ENCODE measurements around the gene MITF.

Gene MITF

GRCh38 chr3:69833591-69833990 is 94.3 kb downstream of the MITF start:
- no peaks in the 10 kb centered on the region for H3K36me3 Mint-ChIP-seq (ENCODE audit: low read depth)
- H3K4me3 Mint-ChIP-seq, result no peak overlapping the region
- peaks cover 22% of the 10 kb centered on the region for H3K9me3 Mint-ChIP-seq
- H3K4me1 Mint-ChIP-seq (ENCODE audit: low read depth), result no peaks in the 10 kb centered on the region
- H3K27me3 Mint-ChIP-seq (ENCODE audit: low read depth), result no peaks in the 10 kb centered on the region
- DNase-seq (ENCODE audit: low spot score), result no peak
- no peak overlapping the region for H3K27ac Mint-ChIP-seq

- H3K27ac Mint-ChIP-seq, result no peak overlapping the region
- no peaks in the 10 kb centered on the region for H3K4me1 Mint-ChIP-seq (ENCODE audit: low read depth)
- H3K36me3 Mint-ChIP-seq (ENCODE audit: low read depth), result no peaks in the 10 kb centered on the region
- no peak for DNase-seq (ENCODE audit: low spot score)
- no peaks in the 10 kb centered on the region for H3K27me3 Mint-ChIP-seq (ENCODE audit: low read depth)
- H3K9me3 Mint-ChIP-seq, result peaks cover 17% of the 10 kb centered on the region
- H3K4me3 Mint-ChIP-seq, result no peak overlapping the region
Observed at GRCh38 chr3:69838217-69838616, 99.0 kb downstream of the MITF start.

DNA sequence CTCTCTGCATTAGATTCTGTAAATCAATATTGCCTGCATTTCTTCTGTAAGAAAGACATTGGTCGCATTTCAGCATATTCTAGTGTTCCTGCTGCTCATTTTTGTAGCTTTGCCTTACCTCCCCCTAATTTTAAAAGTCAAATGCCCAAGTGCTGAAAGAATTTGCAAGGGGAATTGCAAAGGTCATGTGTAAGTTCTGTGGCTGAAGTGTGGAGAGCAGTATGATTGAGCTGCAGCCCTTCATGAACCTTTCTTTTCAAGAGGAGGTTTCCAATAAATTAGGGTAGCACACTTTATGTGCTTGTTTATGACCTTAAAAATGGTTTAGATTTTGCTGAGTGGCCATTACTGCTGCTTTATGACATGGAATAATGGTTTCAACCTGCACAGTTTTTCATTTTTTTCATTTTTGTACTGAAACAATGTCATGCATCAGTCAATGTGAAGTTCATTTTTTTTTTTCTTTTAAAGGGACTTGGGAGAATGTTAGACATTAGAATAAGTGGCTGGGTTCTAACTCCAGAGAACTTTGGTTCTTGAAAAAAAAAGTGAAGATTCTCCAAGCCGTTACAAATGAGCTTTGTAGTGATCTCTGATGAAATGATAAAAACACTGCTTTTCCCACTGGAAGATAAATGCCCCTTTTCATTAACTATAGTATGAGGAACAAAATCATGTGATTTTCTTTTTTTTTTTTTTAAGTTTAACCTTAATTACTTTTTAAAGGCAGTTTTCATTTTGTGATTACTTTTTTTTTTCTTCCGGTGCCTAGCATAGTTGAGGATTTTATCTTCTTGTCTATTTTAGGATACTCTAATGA is 99.6 kb downstream of the MITF start:
- Mint-ChIP-seq H3K4me3 (no peak overlapping the region), H3K9me3 (peaks cover 11% of the 10 kb centered on the region), H3K27ac (no peak overlapping the region), H3K27me3 (ENCODE audit: low read depth) (no peaks in the 10 kb centered on the region), H3K4me1 (ENCODE audit: low read depth) (no peaks in the 10 kb centered on the region), H3K36me3 (ENCODE audit: low read depth) (no peaks in the 10 kb centered on the region)
- no peak for DNase-seq (ENCODE audit: low spot score)

- Mint-ChIP-seq H3K4me1 (ENCODE audit: low read depth) (no peaks in the 10 kb centered on the region), H3K36me3 (ENCODE audit: low read depth) (no peaks in the 10 kb centered on the region), H3K9me3 (no peaks in the 10 kb centered on the region), H3K27ac (no peak overlapping the region), H3K4me3 (no peak overlapping the region), H3K27me3 (ENCODE audit: low read depth) (no peaks in the 10 kb centered on the region)
- DNase-seq (ENCODE audit: low spot score), result no peak
Observed at GRCh38 chr3:69842351-69842750, 103.1 kb downstream of the MITF start.

GRCh38 chr3:69842789-69843188 is 103.5 kb downstream of the MITF start:
- H3K9me3 Mint-ChIP-seq, result no peaks in the 10 kb centered on the region
- H3K36me3 Mint-ChIP-seq (ENCODE audit: low read depth), result no peaks in the 10 kb centered on the region
- no peak overlapping the region for H3K27ac Mint-ChIP-seq
- H3K4me3 Mint-ChIP-seq, result no peak overlapping the region
- H3K27me3 Mint-ChIP-seq (ENCODE audit: low read depth), result no peaks in the 10 kb centered on the region
- no peak for DNase-seq (ENCODE audit: low spot score)
- no peaks in the 10 kb centered on the region for H3K4me1 Mint-ChIP-seq (ENCODE audit: low read depth)

DNA sequence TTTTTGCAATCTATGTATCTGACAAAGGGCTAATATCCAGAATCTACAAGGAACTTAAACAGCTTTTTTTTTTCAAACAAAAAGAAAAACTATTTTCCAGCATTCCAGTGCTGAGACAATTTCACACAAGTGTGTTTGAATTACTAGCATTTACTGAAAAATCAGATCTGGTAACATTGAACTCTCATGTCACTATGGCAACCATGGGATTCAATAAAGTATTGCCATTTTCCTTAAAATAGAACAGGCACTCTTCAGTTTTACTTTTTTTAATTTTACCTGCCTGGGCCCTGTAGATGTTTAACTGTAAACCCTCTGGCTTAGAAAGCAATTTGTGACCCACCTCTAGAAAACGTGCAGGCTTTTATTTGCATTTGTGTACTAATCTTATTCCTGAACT is 105.4 kb downstream of the MITF start:
- Mint-ChIP-seq H3K9me3 (no peaks in the 10 kb centered on the region), H3K27ac (no peak overlapping the region), H3K4me3 (no peak overlapping the region), H3K36me3 (ENCODE audit: low read depth) (no peaks in the 10 kb centered on the region), H3K4me1 (ENCODE audit: low read depth) (no peaks in the 10 kb centered on the region), H3K27me3 (ENCODE audit: low read depth) (no peaks in the 10 kb centered on the region)
- no peak for DNase-seq (ENCODE audit: low spot score)

DNA sequence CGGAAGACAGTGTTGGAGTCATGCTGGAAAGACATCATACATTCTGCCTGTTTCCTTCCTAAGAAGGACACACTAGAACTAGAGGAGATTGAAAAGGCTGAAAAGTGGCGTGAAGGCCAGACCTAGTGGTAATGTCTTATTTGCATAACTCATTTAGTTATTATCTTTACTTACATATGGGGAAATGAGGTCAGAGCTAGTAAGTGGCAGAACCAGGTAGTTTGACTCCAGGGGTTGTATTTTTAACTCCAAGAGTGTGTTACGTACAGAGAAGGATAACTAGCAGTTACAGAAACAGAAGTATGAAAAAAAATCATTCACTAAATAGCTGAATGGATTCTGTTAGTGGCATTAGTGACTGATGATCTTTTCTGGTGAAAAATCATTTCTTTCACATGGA is 108.0 kb downstream of the MITF start:
- Mint-ChIP-seq H3K4me1 (ENCODE audit: low read depth) (no peaks in the 10 kb centered on the region), H3K36me3 (ENCODE audit: low read depth) (no peaks in the 10 kb centered on the region), H3K4me3 (no peak overlapping the region), H3K27ac (no peak overlapping the region), H3K27me3 (ENCODE audit: low read depth) (no peaks in the 10 kb centered on the region), H3K9me3 (no peaks in the 10 kb centered on the region)
- no peak for DNase-seq (ENCODE audit: low spot score)

GRCh38 chr3:69848113-69848512 is 108.8 kb downstream of the MITF start:
- Mint-ChIP-seq H3K27ac (no peak overlapping the region), H3K36me3 (ENCODE audit: low read depth) (no peaks in the 10 kb centered on the region), H3K9me3 (no peaks in the 10 kb centered on the region), H3K4me3 (no peak overlapping the region), H3K27me3 (ENCODE audit: low read depth) (no peaks in the 10 kb centered on the region), H3K4me1 (ENCODE audit: low read depth) (no peaks in the 10 kb centered on the region)
- DNase-seq (ENCODE audit: low spot score), result no peak

DNA sequence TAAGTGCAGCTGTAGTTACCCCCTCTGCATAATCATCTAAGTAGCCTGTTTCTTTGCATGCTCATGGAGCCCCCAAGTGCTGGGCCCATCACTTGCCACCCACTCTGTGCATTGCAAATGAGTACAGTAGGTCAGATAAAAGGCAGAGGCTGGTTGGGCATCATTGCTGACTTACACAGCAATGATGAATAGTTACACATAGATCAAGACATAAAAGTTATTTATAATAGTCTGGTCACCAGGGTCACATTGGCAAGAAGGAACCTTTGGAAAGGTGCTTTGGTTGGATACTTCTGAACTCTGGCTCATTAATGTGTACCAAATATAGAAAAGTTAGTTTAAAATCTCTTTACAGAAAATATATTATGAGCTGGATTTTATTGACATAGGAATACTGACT is 111.6 kb downstream of the MITF start:
- Mint-ChIP-seq H3K9me3 (no peaks in the 10 kb centered on the region), H3K27me3 (ENCODE audit: low read depth) (no peaks in the 10 kb centered on the region), H3K27ac (no peak overlapping the region), H3K4me1 (ENCODE audit: low read depth) (no peaks in the 10 kb centered on the region), H3K4me3 (no peak overlapping the region), H3K36me3 (ENCODE audit: low read depth) (no peaks in the 10 kb centered on the region)
- DNase-seq (ENCODE audit: low spot score), result no peak

GRCh38 chr3:69853027-69853426 is 113.8 kb downstream of the MITF start:
- H3K4me3 Mint-ChIP-seq, result no peak overlapping the region
- H3K9me3 Mint-ChIP-seq, result no peaks in the 10 kb centered on the region
- H3K4me1 Mint-ChIP-seq (ENCODE audit: low read depth), result no peaks in the 10 kb centered on the region
- no peaks in the 10 kb centered on the region for H3K36me3 Mint-ChIP-seq (ENCODE audit: low read depth)
- no peak for DNase-seq (ENCODE audit: low spot score)
- no peaks in the 10 kb centered on the region for H3K27me3 Mint-ChIP-seq (ENCODE audit: low read depth)
- no peak overlapping the region for H3K27ac Mint-ChIP-seq

DNA sequence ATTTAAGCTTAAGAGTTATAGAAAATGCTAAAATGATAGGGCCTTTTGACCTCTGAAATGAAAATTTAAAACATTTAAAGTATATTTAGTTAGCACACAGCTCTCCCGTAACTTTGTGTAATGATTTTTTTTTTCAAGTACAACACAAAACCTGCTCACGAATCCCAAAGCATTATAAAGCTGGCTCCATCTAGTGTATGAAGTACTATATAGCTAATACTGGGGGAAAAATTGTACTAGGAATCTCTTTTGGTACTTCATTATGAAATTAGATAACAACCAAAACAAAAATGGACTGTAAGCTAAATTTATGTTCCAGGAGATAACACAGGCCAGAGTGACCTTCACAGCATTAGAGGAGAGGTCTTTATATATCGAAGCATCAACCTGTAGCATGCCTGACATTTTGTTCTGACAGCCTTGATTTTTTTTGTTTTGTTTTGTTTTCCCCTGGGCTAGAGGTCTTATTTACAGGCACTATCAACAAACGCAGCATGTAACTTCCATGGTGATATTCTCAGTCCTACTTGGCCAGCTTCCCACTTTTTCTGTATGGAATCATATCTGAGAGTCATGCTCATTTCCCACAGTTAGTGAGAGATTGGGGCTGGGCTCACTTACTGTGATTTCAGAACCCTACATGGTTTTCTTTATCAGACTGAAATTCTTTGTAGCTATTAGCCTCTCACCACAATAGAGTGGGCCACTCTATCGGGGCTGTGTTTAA is 116.3 kb downstream of the MITF start:
- Mint-ChIP-seq H3K4me3 (no peak overlapping the region), H3K4me1 (ENCODE audit: low read depth) (no peaks in the 10 kb centered on the region), H3K27me3 (ENCODE audit: low read depth) (no peaks in the 10 kb centered on the region), H3K36me3 (ENCODE audit: low read depth) (no peaks in the 10 kb centered on the region), H3K27ac (no peak overlapping the region), H3K9me3 (no peaks in the 10 kb centered on the region)
- DNase-seq (ENCODE audit: low spot score), result no peak

DNA sequence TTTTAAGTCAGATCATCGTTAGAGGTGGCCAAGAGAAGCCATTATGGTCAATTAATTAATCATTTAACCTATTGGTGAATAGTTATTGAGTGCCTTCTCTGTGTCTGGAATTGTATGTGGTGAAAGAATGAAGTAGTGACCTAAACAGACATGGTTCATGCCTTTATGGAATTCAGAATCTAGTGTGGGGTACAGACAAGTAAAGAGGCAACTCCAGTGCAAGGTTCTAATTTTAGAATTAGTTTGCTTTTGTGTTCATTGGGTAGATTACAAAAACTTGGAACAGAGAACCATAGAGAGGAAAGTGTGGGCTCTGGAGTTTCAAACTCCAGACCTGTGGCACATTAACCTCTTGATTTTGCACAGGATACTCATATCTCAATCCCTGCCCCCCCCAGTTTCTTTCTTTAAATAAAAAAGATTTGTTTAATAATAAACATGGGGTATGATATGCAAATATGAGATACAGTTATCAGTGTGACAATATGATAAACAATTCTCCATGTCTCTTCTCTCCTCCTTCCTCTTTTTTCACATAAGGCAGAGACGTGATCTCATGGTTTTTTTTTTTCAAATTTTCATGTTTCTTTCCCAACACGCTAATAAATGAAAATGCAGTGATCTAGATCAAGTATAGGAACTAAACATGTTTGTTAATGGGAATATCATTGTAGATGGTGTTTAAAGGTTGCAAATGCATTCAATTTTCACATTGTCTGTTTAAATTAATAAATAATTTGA is 117.9 kb downstream of the MITF start:
- Mint-ChIP-seq H3K36me3 (ENCODE audit: low read depth) (no peaks in the 10 kb centered on the region), H3K4me3 (no peak overlapping the region), H3K4me1 (ENCODE audit: low read depth) (no peaks in the 10 kb centered on the region), H3K9me3 (no peaks in the 10 kb centered on the region), H3K27me3 (ENCODE audit: low read depth) (no peaks in the 10 kb centered on the region), H3K27ac (no peak overlapping the region)
- no peak for DNase-seq (ENCODE audit: low spot score)

DNA sequence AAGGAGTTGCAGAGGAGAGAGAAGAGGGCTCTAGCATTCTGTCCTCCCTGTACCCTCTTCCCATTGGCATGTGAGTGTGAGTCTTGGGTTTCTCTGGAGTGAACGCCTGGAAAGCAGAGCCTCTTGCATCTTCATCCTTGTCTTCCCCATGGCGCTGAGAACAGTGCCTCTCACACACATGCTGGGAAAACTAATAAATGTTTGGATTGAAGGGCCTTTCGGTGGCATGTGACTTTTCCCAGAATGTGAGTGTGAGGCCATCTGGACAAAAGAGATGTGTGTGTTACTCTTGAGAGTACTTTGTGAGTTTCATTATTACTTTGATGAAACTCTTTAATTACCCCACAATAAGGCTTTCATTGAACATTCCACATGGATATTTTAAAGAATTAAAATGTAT is 122.3 kb downstream of the MITF start:
- no peak overlapping the region for H3K4me3 Mint-ChIP-seq
- no peaks in the 10 kb centered on the region for H3K36me3 Mint-ChIP-seq (ENCODE audit: low read depth)
- no peaks in the 10 kb centered on the region for H3K27me3 Mint-ChIP-seq (ENCODE audit: low read depth)

GRCh38 chr3:69864141-69864540 is 124.9 kb downstream of the MITF start:
- Mint-ChIP-seq H3K36me3 (ENCODE audit: low read depth) (no peaks in the 10 kb centered on the region), H3K27ac (no peak overlapping the region), H3K4me3 (no peak overlapping the region), H3K27me3 (ENCODE audit: low read depth) (no peaks in the 10 kb centered on the region), H3K9me3 (no peaks in the 10 kb centered on the region), H3K4me1 (ENCODE audit: low read depth) (no peaks in the 10 kb centered on the region)
- DNase-seq (ENCODE audit: low spot score), result no peak

More for the DNA sequence above, 122.3 kb downstream of the MITF start:
- DNase-seq (ENCODE audit: low spot score), result no peak
- H3K27ac Mint-ChIP-seq, result no peak overlapping the region
- H3K4me1 Mint-ChIP-seq (ENCODE audit: low read depth), result no peaks in the 10 kb centered on the region
- no peaks in the 10 kb centered on the region for H3K9me3 Mint-ChIP-seq

Measured in T-helper 2 cell treated with Interferon-gamma antibody and Interleukin-4, amounts not matched to agents 5 μg/mL and 100 μg/mL, for 36 hours (primary cell).